AG09309 (cell line): Measurements from ENCODE around the gene DLGAP1.
"Not testable (repeated sequence)": the region's sequence is repeated elsewhere in the genome, so short reads cannot be mapped to it uniquely, and the experiment has no call there.

Source experiments
- DNase-seq: peaks from one replicate; pipeline ENCODE4 v3.0.0-alpha.2; 2010; ENCODE audit warnings: low read depth
- H3K4me3 ChIP-seq: 2 replicates; pipeline ENCODE4 v1.5.1; 2011; ENCODE audit warnings: mild to moderate bottlenecking, low read depth, low read length, moderate library complexity; ENCODE audit not compliant: control insufficient read depth
- TF ChIP-seq, protein P1 (sequence below): IDR thresholded peaks from 2 replicates; pipeline ENCODE4 v1.5.1; 2011; ENCODE audit warnings: mild to moderate bottlenecking, low read depth, low read length, inconsistent platforms; ENCODE audit not compliant: insufficient read depth, control insufficient read depth; ENCODE audit errors: missing control alignments

Gene DLGAP1

GRCh38 chr18:4351005-4351404 is 104.1 kb downstream of the DLGAP1 start:
- H3K4me3 ChIP-seq = no peak overlapping the region
- no peak for DNase-seq
- TF ChIP-seq, protein P1, sequence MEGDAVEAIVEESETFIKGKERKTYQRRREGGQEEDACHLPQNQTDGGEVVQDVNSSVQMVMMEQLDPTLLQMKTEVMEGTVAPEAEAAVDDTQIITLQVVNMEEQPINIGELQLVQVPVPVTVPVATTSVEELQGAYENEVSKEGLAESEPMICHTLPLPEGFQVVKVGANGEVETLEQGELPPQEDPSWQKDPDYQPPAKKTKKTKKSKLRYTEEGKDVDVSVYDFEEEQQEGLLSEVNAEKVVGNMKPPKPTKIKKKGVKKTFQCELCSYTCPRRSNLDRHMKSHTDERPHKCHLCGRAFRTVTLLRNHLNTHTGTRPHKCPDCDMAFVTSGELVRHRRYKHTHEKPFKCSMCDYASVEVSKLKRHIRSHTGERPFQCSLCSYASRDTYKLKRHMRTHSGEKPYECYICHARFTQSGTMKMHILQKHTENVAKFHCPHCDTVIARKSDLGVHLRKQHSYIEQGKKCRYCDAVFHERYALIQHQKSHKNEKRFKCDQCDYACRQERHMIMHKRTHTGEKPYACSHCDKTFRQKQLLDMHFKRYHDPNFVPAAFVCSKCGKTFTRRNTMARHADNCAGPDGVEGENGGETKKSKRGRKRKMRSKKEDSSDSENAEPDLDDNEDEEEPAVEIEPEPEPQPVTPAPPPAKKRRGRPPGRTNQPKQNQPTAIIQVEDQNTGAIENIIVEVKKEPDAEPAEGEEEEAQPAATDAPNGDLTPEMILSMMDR = no peak

GRCh38 chr18:4335386-4335785 is 119.7 kb downstream of the DLGAP1 start:
- DNase-seq = no peak
- TF ChIP-seq, protein P1 = no peak
- H3K4me3 ChIP-seq = no peak overlapping the region

DNA sequence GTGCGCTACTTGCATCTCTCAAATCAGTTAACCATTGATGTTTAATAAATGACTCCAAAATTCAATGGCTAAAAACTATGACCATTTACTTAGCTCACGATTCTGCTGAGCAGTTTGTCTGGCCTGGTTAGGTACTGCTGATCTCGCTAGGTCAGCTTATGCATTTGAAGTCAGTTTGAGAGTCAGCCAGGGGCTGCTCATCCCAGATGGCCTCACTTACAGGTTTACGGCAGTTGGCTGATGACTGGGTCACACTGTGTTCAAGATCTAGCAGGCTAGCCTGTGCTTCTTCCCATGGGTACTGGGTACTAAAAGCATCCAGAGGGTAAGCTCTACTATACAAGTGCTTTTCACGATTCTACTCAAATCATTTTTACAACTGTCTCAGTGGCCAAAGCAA is 122.1 kb downstream of the DLGAP1 start:
- TF ChIP-seq, protein P1 = no peak
- no peak overlapping the region for H3K4me3 ChIP-seq
- no peak for DNase-seq

DNA sequence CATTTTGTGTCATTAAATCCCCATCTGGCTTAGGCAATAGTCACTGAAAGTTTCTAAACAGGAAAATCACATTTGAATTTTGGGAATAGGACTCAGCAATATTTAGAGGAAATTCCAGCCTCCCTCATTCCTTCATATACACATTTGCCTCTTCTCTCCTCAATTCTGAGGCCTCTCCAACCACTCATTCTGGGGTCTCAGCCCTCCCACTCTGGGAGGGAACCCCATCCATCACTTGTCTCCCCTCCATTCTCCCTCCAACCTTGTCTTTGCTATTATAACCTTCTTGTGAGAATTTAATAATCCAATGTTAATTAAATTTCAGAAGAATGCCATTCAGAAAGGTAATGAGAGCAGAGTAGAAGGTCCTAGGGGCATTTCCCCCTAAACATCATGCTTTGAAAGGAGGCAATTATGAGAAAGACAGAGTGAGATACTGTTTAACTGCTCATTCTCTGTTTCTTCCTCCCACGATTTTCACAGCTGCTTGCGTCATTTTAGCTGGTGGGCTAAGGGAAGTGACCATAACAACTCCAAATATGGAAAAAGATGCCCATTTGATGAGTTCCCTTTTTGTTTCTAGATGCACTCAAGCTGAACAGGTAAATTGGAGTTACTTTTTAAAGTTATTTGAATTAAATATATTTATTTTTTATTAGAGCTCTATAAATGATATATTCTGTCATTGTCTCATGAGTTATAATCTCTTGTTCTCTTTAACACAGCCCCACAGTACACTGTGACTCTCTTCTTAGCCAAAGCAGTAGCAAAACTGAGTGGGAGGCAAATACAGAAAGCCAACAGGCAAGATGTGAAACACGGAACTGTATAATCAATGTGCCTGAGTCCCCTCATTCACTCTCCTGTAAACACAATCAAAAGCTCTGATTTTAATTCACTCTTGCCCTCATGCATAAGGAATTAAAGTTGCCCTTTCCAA is 135.1 kb downstream of the DLGAP1 start:
- TF ChIP-seq, protein P1 = no peak
- H3K4me3 ChIP-seq = no peak overlapping the region
- no peak for DNase-seq

- TF ChIP-seq, protein P1 = no peak
- DNase-seq = no peak
- H3K4me3 ChIP-seq = no peak overlapping the region
Observed at GRCh38 chr18:4318311-4318710, 136.8 kb downstream of the DLGAP1 start.

GRCh38 chr18:4311945-4312344 is 143.2 kb downstream of the DLGAP1 start:
- DNase-seq, H3K4me3 ChIP-seq: not testable (repeated sequence)

DNA sequence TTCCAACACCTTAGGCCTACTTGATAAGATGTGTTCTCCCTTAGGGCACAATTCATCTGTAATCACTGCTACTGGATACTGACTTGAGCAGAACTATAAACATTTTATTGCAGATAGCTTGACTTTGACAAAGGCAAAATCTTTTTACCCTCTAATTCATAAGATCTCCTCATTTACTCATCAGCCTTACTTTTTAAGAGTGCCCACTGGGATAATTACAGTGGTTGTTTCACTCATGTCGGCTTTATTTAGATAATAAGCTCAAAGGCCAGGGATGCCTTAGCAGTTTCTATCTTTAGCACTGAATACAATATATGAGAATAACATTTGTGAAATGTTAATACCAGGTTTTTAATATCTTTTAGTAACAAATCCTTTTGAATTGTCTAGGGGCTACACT is 144.0 kb downstream of the DLGAP1 start:
- no peak overlapping the region for H3K4me3 ChIP-seq
- no peak for DNase-seq
- TF ChIP-seq, protein P1 = no peak
